Lower lobe of right lung (tissue), 2 donors: ENCODE data around the gene CTNNA2. TPM values are rescaled to one million over a fixed set of nuclear protein-coding genes. Genes with fewer than 3 reads are reported as not detected.

Source experiments
- ATAC-seq, 2 donors: fragments of 200-7000 bp; cut with Tn5 transposase; one replicate each; pipeline ENCODE4 v1.9.1; 2020 to 2022; ENCODE audit warnings: mild to moderate bottlenecking in 2 of 2, moderate library complexity in 2 of 2
- DNase-seq: peaks from one replicate; pipeline ENCODE4 v3.0.0-alpha.2; 2020
- H3K27ac ChIP-seq: fragments of 200-600 bp; one replicate; pipeline ENCODE4 v1.8.0; 2022
- H3K27me3 ChIP-seq: fragments of 200-600 bp; one replicate; pipeline ENCODE4 v1.8.0; 2022; ENCODE audit warnings: low read depth
- H3K36me3 ChIP-seq: fragments of 200-600 bp; one replicate; pipeline ENCODE4 v1.8.0; 2022; ENCODE audit warnings: mild to moderate bottlenecking
- H3K4me1 ChIP-seq: fragments of 200-600 bp; one replicate; pipeline ENCODE4 v1.8.0; 2022
- H3K4me3 ChIP-seq: fragments of 200-600 bp; one replicate; pipeline ENCODE4 v1.8.0; 2022; ENCODE audit warnings: mild to moderate bottlenecking
- H3K9me3 ChIP-seq: fragments of 200-600 bp; one replicate; pipeline ENCODE4 v1.8.0; 2022
- intact Hi-C: fragments of 100-400 bp; cut with DNase I; formaldehyde crosslinking; loops from one replicate; pipeline ENCODE4 v1.11.0; 2022
- total RNA-seq: library from RNA; stranded (reverse); fragmentation: NEBNext Ultra II Directional; extraction: Animal tissue kit (Norgen Biotek cat#: 25700); gene quantifications from one replicate; pipeline ENCODE4 v1.2.1, GENCODE V29; 2021
- TF ChIP-seq, protein P1 (sequence below): fragments of 200-600 bp; IDR thresholded peaks from one replicate; pipeline ENCODE4 v1.8.0; 2022; ENCODE audit warnings: antibody characterized with exemption, mild to moderate bottlenecking
- donor health status: DM: no; HTN: yes; CAD: no; lungs with severe emphysema.

CTNNA2 gene
- total RNA-seq, 1 donor from 2014 or later: not detected

DNA sequence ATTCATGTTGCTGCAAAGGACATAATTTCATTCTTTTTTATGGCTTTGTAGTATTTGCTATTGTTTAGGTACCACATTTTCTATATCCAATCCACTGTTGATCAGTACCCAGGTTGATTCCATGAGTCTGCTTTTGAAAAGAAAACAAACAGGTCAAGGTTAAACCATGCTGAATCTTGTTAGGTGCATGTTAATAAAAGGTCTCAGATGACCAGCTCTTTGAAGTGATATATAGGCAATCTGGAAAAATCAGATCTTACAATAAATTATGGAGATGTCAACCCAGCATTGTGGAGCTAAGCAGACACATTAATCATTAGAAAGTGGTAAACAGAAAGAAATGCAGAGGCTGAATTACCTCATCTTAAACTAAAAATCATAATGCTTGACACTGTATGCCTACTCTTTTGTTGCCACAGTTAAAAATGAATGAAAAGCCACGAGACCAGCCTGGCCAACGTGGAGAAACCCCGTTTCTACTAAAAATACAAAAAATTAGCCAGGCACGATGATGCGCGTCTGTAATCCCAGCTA lies 246.0 kb downstream of the CTNNA2 start:
- no peaks in the 10 kb centered on the region for H3K4me1 ChIP-seq
- ATAC-seq: no peak
- TF ChIP-seq, protein P1, sequence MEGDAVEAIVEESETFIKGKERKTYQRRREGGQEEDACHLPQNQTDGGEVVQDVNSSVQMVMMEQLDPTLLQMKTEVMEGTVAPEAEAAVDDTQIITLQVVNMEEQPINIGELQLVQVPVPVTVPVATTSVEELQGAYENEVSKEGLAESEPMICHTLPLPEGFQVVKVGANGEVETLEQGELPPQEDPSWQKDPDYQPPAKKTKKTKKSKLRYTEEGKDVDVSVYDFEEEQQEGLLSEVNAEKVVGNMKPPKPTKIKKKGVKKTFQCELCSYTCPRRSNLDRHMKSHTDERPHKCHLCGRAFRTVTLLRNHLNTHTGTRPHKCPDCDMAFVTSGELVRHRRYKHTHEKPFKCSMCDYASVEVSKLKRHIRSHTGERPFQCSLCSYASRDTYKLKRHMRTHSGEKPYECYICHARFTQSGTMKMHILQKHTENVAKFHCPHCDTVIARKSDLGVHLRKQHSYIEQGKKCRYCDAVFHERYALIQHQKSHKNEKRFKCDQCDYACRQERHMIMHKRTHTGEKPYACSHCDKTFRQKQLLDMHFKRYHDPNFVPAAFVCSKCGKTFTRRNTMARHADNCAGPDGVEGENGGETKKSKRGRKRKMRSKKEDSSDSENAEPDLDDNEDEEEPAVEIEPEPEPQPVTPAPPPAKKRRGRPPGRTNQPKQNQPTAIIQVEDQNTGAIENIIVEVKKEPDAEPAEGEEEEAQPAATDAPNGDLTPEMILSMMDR: no peak
- H3K27ac ChIP-seq: no peak overlapping the region
- H3K27me3 ChIP-seq: no peaks in the 10 kb centered on the region
- intact Hi-C loops: no loop called here
- H3K4me3 ChIP-seq: no peak overlapping the region
- no peaks in the 10 kb centered on the region for H3K36me3 ChIP-seq
- no peak for DNase-seq
- no peaks in the 10 kb centered on the region for H3K9me3 ChIP-seq

DNA sequence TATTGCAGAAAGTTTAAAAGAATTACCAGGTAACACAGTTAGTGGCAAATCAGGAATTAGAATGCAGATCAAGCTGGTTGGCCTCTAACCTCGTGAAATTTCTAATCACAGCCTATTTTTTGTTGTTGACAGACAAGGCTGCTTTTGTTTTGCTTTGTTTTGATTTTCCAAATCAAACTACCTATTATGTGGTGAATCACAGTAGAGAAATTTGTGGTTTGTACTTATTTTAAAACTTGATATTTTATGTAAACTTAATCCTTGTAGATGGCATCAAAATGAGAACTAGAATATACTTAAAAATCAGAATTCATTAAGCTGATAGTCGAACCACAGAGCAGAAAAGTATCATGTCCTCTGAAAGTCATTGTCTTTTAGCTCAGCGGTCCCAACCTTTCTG lies 258.1 kb downstream of the CTNNA2 start:
- H3K27me3 ChIP-seq: no peaks in the 10 kb centered on the region
- ATAC-seq (no peak), DNase-seq (no peak)
- TF ChIP-seq, protein P1: no peak
- no peaks in the 10 kb centered on the region for H3K4me1 ChIP-seq
- intact Hi-C loops: no loop called here
- no peaks in the 10 kb centered on the region for H3K9me3 ChIP-seq
- no peak overlapping the region for H3K27ac ChIP-seq
- H3K36me3 ChIP-seq: no peaks in the 10 kb centered on the region
- no peak overlapping the region for H3K4me3 ChIP-seq

DNA sequence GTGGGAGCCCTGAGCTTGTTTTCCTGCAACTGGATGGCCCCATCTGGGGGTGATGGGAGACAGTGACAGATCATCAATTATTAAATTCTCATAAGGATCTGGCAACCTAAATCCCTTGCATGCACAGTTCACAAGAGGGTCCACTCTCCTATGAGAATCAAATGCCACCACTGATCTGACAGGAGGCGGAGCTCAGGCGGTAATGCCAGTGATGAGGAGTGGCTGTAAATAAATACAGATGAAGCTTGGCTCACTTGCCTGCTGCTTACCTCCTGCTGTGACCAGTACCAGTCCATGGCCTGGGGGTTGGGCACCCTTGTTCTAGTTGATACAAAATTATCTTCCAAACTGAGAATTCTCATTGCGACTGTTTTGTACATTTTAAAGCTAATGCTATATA lies 258.6 kb downstream of the CTNNA2 start:
- Histone ChIP-seq H3K4me1 (no peaks in the 10 kb centered on the region), H3K27me3 (no peaks in the 10 kb centered on the region), H3K27ac (no peak overlapping the region), H3K36me3 (no peaks in the 10 kb centered on the region), H3K4me3 (no peak overlapping the region), H3K9me3 (no peaks in the 10 kb centered on the region)
- DNase-seq (no peak), ATAC-seq (no peak)
- TF ChIP-seq, protein P1: no peak
- intact Hi-C loops: no loop called here

DNA sequence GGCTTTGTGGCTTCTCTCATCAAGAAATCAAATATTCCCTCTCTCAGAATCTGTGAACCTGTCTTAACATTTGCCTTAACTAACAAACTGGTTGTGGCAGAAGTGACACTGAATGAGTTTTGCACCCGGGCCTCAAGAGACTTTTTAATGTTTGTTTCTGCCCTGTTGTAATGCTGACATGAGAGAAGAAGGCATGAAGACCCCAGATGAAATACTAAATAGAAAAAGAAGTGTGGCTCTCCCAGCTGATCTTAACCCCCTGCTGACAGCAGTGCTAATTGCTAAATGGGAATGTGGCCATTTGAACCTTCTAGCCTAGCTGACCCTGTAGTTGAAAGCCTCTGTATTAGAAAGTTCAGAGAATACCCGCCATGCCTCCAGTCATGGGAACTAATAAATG lies 261.2 kb downstream of the CTNNA2 start:
- Histone ChIP-seq H3K9me3 (no peaks in the 10 kb centered on the region), H3K4me1 (no peaks in the 10 kb centered on the region), H3K36me3 (no peaks in the 10 kb centered on the region), H3K4me3 (no peak overlapping the region), H3K27me3 (no peaks in the 10 kb centered on the region), H3K27ac (no peak overlapping the region)
- DNase-seq (no peak), ATAC-seq (no peak)
- intact Hi-C loops: no loop called here
- TF ChIP-seq, protein P1: no peak

DNA sequence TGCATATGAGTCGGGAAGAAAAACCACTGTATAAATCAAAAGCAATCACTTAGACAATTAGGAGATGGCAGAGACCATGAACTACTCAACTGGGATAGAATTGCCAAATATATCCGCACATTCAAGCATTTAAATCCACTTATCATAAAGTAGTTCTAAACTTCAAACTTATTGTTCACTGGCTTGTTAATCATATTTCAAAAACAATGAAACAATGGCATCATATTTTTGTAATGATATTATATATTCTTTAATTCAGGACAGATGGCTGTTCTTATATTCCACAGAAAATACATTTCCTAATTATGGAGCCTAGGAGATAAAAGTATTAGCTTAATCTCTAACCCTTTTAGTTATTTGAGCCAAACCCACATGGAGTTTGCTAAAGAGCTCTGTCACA lies 263.6 kb downstream of the CTNNA2 start:
- DNase-seq (no peak), ATAC-seq (no peak)
- intact Hi-C loops: no loop called here
- no peaks in the 10 kb centered on the region for H3K27me3 ChIP-seq
- H3K9me3 ChIP-seq: no peaks in the 10 kb centered on the region
- TF ChIP-seq, protein P1: no peak
- no peaks in the 10 kb centered on the region for H3K36me3 ChIP-seq
- no peaks in the 10 kb centered on the region for H3K4me1 ChIP-seq
- H3K27ac ChIP-seq: no peak overlapping the region
- H3K4me3 ChIP-seq: no peak overlapping the region

DNA sequence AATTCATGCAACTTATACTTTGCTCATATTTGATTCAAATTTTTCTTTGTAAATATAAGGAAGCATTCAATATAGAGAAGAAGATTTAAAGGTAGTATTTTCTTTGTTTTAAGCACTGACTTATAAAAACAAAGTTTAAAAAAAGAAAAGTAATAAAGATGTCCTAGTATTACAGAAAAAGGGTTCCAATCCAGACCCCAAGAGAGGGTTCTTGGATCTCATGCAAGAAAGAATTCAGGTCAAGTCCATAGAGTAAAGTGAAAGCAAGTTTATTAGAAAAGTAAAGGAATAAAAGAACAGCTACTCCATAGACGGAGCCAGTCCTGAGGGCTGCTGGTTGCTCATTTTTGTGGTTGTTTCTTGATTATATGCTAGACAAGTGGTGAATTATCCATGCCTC lies 267.9 kb downstream of the CTNNA2 start:
- no peak for DNase-seq
- no peak overlapping the region for H3K27ac ChIP-seq
- TF ChIP-seq, protein P1: no peak
- no peaks in the 10 kb centered on the region for H3K27me3 ChIP-seq
- intact Hi-C loops: no loop called here
- no peaks in the 10 kb centered on the region for H3K9me3 ChIP-seq
- no peak for ATAC-seq
- H3K36me3 ChIP-seq: no peaks in the 10 kb centered on the region
- no peaks in the 10 kb centered on the region for H3K4me1 ChIP-seq
- H3K4me3 ChIP-seq: no peak overlapping the region
